Measurements from ENCODE around the gene ADAP1.
"Not testable (repeated sequence)": the region's sequence is repeated elsewhere in the genome, so short reads cannot be mapped to it uniquely, and the experiment has no call there.

ADAP1 gene

DNA sequence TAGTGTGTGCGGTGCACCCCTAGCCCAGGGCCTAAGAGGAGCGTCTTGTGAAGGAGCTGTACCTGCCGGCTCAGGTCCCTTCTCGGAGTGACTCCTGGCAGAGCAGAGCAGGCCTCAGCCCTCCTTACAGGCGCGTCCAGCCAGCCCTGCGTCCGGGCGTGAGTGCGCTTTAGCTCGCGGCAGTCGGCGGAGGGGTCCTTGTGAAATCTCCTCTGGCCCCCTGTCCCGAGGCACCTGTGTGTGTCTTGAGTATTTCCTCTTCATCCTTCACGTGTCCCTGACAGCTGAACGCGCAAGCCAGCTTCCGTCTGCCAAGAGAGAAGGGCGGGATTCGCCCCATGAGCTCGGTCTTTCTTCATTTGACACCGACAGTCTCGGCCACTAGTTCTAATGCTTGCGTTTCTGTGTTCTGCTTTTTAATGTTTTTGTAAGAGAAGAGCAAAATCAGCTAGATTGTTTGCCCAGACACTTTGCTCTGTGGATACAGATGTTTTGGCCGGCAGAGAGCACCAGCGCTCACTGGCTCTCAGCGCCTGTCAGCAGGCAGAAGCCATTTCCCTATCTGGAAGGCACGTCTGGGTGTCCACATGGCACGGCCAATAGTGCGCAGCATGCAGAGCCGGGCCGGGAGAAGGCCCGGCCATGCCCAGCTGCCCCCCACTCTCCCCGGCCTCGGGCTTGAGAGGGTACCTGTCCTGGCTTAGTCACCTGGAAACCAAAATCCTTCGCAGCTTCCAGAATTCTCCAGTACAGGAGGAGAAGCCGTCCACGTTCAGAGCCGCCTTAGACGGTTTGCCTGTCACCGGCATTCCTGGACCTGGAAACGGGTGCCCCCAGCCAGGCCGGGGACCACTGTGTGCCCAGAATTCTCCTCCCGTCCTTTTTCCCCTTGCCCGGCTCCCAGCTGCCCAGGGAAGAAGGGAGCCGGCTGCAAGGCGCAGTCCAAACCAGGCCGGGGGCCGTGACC, 71.1 kb downstream of the ADAP1 start:
- no peak for DNase-seq (ENCODE audit: low read depth in 2 of 3, low spot score in 1 of 3)

DNA sequence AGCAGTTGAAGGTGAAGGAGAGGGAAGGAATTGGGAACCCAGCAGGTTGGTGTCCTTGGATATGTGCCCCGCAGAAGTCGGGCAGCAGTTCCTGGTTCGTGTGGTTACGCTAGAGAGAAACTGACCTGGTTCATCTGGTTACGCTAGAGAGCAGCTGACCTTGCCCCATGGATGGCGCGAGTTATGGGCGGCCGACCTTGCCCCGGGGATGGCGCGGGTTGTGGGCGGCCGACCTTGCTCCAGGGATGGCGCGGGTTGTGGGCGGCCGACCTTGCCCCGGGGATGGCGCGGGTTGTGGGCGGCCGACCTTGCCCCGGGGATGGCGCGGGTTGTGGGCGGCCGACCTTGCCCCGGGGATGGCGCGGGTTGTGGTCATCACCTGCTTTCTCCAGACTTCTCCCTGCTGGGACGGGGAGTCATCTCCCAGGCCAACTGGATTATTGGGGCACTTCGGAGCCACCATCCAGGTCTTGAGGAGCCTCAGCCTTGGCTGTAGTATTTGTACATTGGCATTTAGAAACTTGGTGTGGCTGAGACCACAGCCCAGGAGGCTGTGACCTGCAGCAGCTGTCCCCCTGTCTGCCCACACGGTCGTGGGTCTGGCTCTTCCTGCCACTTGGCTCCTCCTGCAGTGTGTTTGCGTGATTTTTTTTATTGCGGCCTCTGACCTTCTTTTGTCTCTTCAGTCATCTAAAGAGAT, 72.0 kb downstream of the ADAP1 start:
- no peak for DNase-seq (ENCODE audit: low read depth in 2 of 3, low spot score in 1 of 3)

DNA sequence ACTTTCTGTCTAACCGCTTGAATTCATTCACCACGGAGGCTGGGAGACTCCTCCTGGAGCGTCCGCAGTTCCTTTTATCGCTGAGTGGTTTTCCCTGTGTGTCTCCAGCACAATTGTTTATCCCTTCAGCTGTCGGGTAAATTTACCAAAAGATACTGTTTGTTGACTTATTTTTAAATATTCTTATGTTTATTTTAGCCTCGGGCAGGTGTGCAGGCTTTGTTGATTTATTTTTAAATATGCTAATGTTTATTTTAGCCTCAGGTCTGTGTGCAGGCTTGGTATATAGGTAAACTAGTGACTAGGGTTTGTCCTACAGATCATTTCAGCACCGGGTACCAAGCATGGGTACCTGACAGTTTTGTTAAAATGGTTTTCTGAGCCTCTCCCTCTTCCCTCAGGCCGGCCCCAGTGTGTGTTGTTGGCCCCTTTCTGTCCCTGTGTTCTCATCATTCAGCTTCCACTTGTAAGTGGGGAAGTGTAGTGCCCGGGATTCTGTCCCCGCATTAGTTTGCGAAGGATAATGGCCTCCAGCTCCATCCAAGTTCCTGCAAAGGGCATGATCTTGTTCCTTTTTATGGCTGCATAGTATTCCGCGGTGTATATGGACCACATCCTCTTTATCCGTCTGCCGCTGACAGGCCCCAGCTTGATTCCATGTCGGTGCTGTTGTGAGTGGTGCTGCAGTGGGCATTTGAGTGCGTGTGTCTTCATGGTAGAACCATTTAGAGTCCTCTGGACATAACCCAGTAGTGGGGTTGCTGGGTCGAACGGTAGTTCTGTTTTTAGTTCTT, 72.8 kb downstream of the ADAP1 start:
- DNase-seq (ENCODE audit: low read depth in 2 of 3, low spot score in 1 of 3), result no peak

DNA sequence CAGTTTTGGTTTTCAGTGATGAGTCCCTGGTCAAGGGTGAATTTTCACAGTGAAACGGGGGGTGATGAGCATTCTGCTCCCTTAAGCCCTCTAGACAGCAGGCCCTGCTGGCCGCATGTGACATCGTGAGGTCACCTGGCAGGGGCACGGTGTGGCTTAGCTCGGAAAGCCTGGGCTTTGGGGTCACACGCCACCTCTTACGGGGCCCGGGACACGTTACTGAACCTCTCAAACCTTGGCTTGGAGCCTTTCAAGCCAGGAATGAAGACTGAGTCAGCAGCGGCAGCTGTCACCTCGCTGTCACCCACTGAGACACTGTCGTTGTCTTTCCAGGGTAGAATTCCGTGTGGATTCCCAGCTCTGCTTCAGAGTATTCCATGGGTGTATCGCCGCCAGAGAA, 74.0 kb downstream of the ADAP1 start:
- DNase-seq (ENCODE audit: low read depth in 2 of 3, low spot score in 1 of 3), result no peak

DNA sequence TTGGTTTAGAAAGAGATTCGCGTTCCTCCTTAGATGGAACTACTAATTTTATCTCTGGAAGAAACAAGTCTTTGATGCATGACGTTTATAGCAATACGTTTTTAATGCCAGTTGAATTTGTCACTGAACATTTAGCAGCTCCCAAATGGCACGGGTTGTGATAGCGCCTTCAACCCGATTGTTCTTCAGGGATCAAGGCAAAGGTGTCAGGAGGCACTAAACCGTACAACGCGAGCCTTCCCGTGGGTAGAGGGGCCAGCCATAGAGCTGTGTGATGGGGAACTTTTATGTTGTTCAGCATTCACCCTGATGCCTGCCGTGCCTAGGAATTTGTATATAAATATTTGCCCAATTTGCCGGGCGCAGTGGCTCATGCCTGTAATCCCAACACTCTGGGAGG, 74.8 kb downstream of the ADAP1 start:
- DNase-seq (ENCODE audit: low read depth in 2 of 3, low spot score in 1 of 3), result no peak

DNA sequence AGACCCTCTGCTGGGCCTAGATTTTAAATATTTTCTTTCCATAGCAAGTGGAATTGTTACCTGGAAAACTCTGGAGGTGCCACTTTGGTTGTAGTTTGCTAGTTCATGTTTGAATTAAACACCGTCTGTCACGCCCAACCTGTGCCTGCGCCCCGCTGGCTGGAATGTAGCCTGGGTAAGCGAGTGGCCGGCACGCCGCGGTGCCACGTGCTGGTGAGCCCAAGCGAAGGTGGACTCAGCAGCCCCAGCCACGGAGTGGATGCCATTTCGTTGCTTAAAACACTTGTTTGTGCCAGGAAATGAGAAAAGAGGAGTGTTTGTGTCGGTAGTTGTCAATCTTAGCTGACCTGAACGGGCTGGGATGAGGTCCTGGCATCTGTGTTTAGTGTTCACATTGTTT, 75.4 kb downstream of the ADAP1 start:
- DNase-seq (ENCODE audit: low read depth in 2 of 3, low spot score in 1 of 3), result no peak

DNA sequence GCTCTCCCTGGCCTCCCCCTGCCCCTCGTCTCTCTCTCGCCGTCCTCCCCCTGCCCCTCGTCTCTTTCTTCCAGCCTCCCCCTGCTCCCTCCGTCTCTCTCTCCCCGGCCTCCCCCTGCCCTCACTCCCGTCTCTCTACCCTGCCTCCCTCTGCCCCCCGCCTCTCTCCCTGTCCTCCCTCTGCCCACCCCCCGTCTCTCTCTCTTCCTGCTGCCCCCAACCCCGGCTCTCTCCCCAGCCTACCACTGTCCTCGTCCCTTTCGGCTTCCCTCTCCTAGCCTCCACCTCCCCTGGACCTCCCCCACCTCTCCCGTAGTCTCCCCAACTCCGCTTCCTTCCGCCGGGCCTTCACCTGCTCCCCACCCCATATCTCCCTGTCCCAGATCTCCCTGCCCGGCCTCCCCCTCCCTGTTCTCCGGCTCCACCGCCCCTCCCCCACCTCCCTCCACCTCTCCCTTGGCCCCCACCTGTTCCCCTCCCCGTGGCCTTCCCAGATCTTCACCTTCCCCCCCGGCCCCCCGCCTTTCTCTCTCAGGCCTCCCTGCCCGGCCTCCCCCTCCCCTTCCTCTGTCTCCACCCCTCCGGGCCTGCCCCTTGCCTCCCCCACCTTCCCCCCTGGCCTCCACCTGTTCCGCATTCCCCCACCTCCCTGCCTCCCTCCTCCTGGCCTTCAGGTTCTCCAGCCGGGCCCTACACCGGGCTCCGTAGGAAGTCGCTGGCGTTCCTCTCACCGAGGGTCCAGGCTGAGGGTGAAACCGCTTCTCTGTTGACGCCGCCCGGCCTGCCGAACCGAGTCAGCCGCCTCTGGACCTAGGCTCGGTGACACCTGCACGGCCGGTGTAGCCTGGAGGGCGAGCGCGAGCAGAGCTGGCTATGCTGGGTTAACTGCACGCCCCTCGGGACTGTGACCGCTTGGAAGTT, 76.9 kb downstream of the ADAP1 start:
- DNase-seq (ENCODE audit: low read depth in 2 of 3, low spot score in 1 of 3), result no peak

DNA sequence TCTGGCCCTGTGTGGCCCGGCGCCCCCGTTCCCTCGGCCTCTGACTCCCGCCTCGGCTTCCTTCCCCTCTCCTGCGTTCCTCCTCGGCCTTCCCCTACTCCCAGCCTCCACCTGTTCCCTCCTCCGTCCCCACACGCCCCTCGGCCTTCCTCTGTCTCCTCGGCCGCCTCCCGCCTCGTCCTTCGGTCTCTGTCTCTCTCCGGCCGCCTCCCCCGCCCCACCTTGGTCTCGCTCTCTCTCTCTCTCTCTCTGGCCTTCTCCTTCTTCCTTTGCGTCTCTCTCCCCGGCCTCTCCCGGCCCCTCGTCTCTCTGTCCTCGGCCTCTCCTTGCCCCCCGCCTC, 77.5 kb downstream of the ADAP1 start:
- no peak for DNase-seq (ENCODE audit: low read depth in 2 of 3, low spot score in 1 of 3)

DNA sequence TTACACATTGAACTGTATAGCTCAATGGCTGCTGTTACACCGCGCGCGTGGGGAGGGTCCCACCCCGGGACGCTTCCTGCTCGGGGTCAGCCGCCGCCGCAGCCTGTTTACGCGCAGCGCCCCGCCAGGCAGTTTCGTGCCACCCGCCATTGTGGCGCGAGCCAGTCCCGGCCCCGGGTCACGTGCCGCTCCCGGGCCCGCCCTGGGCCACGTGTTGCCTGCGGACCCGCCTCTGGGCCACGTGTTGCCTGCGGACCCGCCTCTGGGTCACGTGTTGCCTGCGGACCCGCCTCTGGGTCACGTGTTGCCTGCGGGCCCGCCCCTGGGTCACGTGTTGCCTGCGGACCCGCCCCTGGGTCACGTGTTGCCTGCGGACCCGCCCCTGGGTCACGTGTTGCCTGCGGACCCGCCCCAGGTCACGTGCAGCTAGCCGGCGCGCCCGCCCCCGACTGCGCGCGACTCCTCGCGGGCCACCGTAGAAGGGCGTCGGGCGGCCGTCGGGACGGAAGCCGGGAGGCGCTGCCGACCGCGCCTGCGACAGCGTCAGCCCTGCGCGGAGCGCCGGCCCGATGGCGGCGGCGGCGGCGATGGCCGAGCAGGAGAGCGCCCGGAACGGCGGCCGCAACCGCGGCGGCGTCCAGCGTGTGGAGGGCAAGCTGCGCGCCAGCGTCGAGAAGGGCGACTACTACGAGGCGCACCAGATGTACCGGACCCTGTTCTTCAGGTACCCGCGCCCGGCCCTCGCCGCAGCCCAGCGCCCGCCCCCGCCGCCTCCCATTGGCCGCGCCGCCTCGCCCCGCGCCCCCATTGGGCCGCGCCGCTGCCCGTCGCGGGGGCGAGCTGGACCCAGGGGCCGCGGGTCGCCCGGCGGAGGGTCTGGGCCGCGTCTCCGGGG, 78.2 kb downstream of the ADAP1 start, which contains the start of gene GET4:
Gene GET4, plus strand, starts transcription at position 478 of the 895 bp plus-strand sequence. Its CDS starts 92 bp downstream, at position 570.
- DNase-seq (ENCODE audit: low read depth in 2 of 3, low spot score in 1 of 3), result peak; percentile 89 to 98 (median 94)

DNA sequence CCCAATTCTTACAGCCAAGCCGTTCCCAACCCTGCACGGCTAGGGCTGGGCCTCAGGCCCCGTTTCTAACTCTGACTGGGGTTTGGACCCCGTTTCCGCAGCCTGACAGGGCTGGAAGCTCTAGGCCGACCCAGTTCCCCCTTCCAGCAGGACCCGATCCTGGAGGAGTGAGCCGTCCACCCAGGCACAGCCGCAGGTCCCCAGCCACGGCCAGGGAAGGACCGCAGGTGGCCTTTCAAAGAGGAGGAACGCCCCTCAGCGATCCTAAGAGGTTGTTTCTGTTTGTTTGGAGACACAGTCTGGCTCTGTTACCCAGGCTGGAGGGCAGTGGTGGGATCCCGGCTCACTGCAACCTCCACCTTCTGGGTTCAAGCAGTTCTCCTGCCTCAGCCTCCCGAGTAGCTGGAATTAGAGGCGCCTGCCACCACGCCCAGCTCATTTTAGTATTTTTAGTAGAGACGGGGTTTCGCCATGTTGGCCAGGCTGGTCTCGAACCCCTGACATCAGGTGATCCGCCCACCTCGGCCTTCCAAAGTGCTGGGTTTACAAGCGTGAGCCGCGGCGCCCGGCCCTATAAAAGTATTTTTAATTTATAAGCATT, 78.9 kb downstream of the ADAP1 start:
- no peak for DNase-seq (ENCODE audit: low read depth in 2 of 3, low spot score in 1 of 3)

DNA sequence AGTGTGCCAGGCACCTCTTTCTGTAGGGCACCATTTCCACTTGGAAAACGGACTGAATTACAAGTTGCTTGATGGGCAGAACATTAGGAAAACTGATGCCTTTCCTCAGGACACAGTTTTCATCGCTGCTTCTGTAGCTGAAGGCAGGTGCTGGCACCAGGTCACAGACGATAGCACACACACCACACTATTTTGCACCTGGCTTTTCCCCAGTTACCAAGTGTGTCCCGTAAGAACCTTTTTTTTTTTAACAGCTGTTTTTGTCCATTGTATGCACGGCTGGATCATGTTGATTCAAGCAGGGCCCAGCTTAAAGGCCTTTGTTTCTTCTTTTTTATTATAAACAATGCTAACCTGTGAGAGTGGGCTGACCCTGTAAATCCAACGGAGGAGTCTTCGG, 79.4 kb downstream of the ADAP1 start:
- DNase-seq (ENCODE audit: low read depth in 2 of 3, low spot score in 1 of 3), result no peak

DNA sequence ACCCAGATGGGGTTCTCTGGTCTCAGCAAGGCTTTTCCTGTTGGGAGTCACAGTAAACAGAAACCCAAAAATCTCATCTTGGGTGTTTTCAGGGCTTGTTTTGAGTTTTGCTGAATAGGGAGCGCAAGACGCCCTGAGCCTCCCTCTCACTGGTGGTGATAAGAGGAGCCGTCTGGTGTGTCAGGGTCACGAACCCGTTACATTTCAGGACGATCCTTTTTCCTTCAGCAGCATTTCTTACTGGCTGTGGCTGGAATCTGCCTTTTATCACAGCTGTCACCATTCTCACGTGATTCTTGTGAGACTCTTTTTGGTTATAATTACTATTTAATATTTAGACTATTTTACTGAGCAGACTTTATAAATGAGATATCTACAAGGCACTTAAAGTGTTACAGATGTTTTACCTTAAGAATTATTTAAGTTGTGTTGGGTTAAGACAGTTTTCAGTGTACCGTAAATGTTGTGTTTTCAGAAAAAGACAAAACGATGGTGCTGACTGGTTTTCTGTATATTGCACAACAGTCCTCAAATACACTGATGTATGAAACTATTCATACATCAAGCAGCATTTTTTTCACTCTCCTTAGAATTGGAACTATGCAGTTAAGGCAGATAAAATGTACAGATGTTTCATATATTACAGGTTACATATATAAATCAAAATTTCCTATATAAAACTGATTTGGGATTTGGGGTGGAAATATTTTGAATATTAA, 80.3 kb downstream of the ADAP1 start:
- DNase-seq (ENCODE audit: low read depth in 2 of 3, low spot score in 1 of 3), result no peak

DNA sequence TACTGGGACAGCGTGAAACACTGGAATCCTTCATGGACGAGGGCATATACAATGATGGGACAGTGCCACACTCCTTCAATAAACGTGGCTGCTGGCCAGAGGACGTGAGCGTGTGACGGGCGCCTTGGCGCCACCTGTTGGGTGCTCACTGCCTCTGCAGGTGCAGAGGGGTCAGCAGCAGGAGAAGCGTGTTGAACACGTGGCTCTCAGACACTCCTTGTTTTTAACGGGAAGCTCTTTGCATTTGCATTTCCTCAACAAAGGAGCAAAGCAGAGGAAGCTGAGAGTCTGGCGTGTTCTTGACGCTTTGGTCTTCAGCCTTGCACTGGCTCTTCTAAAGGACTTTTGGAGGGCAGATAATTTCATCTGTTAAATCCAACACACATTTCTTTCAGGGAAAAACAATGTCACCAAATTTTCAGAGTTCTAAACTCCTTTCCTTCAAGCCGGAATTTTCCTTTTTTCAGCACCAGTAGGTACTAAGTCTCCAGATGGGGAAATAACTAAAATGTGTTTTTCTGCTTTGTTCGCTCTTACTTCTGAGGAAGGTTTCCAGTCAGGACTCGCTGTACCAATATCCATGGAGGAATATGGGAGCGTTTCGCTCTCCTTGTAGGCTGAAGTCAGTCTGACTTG, 81.0 kb downstream of the ADAP1 start:
- DNase-seq (ENCODE audit: low read depth in 2 of 3, low spot score in 1 of 3), result peak; percentile 55 to 63 (median 63)

DNA sequence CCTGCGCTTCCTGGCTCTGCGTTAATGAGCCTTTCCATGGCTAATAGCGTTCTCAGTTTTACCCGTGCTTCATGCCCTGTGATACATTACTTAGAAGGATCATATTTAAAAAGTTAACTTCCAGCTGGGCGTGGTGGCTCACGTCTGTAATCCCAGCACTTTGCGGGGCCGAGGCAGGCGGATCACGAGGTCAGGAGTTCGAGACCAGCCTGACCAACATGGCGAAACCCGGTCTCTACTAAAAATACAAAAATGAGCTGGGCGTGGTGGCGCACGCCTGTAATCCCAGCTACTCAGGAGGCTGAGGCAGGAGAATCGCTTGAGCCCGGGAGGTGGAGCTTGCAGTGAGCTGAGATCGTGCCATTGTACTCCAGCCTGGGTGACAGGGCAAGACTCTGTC, 81.8 kb downstream of the ADAP1 start:
- DNase-seq (ENCODE audit: low read depth in 2 of 3, low spot score in 1 of 3), result not testable (repeated sequence)

DNA sequence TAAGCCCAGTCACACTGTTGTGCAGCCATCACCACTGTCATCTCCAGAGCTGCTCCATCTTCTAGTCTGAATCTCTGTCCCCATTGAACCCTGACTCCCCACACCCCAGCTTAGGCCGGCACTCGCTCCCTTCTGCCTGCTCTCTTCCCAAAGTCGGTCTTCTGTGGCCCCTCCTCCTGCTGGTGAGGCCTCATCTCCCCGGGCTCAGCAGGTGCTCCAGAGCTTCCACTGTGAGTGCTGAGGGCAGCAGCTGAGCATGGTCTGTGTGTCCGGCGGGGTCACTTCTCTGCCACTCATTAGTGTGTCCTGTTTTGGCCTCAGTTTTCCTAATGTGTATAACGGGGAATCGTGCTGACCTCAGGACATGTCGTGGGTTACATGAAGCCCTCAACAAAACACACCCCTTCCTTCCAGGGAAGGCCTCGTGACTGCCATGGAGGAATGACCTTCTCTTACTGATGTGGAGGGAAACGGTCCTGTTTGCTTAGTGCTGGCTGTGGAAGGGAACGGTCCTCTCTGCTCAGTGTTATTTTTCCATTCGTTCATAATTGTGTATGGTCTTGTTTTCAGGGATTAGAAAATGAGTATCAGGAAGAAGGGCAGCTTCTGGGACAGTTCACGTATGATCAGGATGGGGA, 82.5 kb downstream of the ADAP1 start:
- DNase-seq (ENCODE audit: low read depth in 2 of 3, low spot score in 1 of 3), result no peak

DNA sequence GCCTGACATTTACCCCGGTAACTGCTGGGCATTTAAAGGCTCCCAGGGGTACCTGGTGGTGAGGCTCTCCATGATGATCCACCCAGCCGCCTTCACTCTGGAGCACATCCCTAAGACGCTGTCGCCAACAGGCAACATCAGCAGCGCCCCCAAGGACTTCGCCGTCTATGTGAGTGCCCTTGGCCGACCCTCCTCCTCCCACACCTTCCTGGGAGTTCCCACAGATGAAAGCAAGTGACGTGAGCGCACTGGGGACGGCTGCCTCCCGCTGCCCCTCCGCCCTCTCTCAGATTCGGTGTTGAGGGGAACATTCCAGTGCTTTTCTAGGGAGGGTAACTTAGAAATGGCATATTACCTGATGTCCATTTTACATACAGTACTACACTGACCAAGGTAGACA, 85.1 kb downstream of the ADAP1 start:
- no peak for DNase-seq (ENCODE audit: low read depth in 2 of 3, low spot score in 1 of 3)

DNA sequence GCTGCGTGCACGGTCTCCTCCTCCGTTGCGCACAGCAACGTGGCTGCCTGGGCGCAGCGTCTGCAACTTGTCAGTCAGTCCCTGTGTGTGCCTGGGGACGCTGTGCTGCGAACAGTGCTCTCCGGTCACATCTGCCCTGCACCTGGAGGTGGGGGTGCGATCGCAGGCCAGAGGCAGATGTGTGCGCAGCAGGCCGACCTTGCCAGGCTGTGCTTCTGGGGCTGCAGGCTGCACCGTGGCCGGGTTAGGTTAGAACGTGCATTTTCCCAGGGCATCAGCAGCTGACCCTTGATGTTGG, 86.3 kb downstream of the ADAP1 start:
- DNase-seq (ENCODE audit: low read depth in 2 of 3, low spot score in 1 of 3), result no peak

Data from stimulated activated CD4-positive, alpha-beta T cell treated with anti-CD3 and anti-CD28 coated beads, Interleukin-12 subunit alpha, Interleukin-12 subunit beta, amount 100 ng/mL, for 48 hours (primary cell).